Occipital lobe (tissue), 2 donors: ENCODE data around the gene ADARB2. TPM values are rescaled to one million over a fixed set of nuclear protein-coding genes. Genes with fewer than 3 reads are reported as not detected.

Experiments used
- DNase-seq: peaks from one replicate; lab custom pipeline; 2025; lab: John Stamatoyannopoulos, UW
- total RNA-seq: library from RNA; depleted of rRNA; stranded (reverse); fragments of >200 nt; gene quantifications from one replicate; pipeline ENCODE4 v1.2.3, GENCODE V29; 2014

The ADARB2 gene
- total RNA-seq, 1 donor from 2014 or later, result 4.8 TPM

DNA sequence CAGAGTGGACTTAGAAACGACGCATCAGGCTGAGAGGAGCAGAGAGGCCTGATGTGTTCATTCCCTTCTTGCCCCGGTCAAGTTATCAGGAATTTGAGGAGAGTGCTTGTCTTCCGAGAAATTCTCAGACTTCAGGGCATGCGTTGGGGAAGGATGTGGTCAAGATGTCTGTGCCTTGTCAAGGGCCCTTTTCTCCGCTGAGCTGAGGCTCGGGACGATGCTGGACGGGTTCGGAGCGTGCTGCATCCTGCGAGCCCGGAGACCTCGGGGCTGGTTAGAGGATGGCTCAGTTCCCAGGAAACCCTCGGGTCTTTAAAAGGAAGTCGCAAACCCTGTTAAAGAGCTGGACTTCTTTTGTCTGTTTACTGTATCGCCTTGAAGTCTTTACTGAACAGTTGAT lies 325.4 kb downstream of the ADARB2 start:
- DNase-seq, result no peak

DNA sequence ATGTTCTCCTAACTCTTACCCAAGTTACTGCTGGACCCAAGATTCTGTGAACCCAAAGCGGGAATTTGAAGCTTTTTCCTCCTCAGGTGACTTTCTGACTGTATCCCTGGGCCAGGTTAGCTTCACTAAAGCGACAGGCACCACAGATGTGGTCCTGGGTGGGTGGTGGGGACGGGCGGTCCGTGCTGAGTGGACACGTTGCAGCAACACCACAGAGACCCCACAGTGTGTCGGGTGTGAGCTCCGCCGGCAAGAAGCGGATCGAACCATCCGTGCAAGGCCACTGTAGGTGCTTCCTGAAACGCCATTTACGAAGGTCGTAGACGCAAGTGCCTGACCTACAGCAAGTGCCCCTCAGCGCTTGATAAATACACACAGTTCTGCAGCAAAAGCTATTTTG lies 325.9 kb downstream of the ADARB2 start:
- no peak for DNase-seq

- no peak for DNase-seq
Measured at GRCh38 chr10:1410469-1411395, 326.6 kb downstream of the ADARB2 start.

DNA sequence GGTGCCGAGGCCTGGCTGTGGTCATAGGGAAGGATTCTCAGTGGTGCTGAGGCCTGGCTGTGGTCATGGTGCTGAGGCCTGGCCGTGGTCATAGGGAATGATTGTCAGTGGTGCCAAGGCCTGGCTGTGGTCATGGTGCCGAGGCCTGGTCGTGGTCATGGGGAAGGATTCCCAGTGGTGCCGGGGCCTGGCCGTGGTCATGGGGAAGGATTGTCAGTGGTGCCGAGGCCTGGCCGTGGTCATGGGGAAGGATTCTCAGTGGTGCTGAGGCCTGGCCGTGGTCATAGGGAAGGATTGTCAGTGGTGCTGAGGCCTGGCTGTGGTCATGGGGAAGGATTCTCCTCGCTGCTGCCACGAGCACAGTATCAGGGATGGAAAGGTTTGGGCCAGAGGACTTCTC lies 327.3 kb downstream of the ADARB2 start:
- DNase-seq, result no peak

GRCh38 chr10:1409392-1409791 lies 327.9 kb downstream of the ADARB2 start:
- DNase-seq, result no peak

DNA sequence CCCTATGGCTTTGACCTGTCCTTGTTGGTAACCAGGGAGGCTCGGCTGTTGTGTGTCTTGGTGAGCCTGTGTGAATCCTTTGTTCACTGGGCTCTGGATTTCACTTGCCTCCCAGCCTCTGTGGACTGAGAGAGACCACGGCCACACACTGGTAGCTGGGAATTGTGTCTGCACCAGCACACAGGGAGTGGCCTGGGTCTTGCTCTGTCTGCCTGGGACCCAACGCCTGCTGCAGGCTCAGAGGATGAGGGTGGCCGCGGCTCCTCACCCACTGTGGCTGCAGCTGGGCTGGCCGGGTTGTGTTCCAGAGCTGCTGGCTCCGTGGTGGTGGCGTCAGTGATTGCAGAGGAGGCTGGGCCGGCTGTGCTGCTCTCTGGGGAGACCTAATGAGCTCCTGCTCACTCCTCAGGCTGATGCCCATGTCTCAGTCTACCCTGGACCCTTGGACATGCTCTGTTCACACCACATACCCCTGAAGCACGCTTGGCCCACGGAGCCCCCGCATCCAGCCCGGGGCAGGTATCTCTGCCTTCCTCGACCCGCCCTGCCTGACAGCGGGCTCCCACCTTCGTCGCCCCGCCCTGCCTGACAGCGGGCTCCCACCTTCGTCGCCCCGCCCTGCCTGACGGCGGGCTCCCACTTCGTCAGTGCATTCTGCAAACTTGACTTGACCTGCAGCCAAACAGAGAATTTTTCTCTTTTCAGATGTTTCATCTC lies 328.5 kb downstream of the ADARB2 start:
- DNase-seq, result no peak

GRCh38 chr10:1406967-1407945 lies 330.1 kb downstream of the ADARB2 start:
- no peak for DNase-seq

DNA sequence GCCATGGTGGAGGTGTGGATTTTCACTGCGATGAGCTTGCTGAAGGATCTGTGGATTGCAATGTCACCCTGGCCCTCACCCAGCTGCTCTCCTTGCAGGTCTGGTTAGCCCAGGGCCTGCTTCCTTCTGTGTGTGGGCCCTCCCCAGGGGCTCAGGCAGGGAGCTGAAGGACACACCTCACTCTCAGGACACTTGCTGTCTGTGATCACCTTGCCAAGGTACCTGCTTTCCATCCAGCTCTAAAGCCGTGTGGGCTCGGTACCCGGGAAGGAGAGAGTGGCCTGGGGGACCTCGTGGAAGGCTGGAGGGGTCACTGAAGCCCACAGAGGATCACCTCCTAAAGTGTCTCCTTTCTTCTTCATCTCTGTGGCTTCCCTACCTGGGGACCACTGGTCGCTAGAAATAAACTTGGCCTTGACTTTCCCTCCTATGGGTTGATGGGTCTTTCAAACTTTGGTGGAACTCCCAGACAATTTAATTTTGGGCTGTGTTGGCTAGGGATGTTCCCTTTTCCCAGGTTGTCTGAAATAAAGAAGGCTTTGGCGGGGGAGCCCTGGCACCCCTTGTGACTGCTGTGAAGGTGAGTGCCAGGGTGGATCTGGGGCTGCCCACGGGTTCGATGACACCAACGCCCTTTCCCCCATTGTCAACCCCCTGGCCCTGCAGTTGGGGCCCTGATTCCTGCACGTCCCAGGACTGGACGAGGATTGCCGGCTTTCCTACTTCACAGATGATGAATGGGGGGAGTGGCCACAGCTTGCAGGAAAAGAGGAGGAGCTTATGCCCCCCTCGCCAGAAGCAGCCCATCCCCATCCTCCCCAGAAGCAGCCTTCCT lies 331.0 kb downstream of the ADARB2 start:
- DNase-seq, result no peak

GRCh38 chr10:1404323-1405260 lies 332.7 kb downstream of the ADARB2 start:
- DNase-seq, result no peak

DNA sequence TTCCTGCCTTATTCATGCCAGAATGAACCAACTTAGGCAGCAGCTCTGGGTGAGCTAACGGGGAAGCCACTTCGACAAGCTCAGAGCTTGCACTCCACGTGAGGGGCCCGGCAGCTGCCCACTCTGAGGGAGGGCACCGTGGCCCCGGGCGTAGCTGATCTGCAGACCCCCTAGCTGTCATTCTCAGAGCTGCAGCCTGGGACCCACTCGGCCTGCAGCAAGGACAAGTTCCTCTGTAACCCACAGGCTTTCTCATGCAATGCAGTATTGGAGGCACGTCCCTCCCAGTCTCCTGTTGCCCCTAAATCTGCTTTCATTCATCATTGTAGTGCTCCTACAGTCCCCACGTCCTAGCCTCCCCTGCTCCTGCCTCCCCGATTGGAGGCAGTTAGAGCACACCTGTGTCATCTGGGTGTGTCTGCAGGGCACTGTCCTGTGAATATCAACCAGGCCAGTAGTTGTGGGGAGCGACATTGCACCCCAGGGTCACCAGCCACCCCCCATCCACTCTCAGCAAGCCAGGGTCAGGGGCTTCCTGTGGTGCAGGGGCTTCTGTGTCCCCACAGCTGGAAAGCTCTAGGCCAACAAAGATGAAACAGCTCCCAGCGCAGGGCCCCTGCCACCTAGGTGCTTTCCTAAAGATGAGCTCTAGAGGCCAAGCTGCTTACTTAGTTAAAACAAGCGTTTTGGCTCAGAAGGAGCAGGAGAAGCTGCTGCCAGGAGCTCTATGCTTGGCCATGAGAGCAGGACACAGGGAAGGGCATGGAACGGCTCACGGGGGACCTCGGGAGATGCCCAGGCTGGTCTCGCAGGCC lies 333.6 kb downstream of the ADARB2 start:
- no peak for DNase-seq

DNA sequence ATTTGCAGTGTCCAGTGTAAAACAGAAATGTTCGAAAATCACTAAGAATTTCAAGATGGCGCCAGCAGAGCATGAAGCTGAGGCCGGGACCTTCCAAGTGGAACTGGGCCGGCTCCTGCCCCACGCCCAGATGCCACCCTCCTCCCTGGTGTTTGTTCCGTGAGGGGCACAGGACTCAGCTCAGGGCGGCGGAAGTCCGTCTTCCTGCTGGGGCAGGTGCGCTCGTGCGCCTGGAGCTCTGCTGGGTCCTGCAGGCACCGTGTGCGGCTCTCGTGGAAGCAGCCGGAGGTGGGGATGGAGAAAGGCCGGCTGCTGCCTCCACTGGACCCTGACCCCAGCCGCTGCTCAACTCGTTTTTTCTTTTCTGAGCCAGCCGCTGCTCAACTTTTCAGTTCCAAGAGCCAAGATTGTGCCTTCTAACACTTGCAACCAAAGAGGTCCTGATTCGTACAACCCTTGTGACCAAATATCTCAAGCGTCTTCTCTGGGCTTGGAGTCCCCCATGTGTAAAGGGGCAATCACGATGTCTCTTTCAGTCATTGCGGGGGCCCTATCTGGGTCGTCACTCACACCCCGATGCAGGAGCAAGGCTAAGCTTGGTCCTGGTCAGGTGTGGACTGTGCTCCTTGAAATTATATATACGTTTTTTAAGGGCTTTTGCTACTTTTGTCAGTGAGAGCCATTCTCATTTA lies 334.4 kb downstream of the ADARB2 start:
- DNase-seq, result no peak

DNA sequence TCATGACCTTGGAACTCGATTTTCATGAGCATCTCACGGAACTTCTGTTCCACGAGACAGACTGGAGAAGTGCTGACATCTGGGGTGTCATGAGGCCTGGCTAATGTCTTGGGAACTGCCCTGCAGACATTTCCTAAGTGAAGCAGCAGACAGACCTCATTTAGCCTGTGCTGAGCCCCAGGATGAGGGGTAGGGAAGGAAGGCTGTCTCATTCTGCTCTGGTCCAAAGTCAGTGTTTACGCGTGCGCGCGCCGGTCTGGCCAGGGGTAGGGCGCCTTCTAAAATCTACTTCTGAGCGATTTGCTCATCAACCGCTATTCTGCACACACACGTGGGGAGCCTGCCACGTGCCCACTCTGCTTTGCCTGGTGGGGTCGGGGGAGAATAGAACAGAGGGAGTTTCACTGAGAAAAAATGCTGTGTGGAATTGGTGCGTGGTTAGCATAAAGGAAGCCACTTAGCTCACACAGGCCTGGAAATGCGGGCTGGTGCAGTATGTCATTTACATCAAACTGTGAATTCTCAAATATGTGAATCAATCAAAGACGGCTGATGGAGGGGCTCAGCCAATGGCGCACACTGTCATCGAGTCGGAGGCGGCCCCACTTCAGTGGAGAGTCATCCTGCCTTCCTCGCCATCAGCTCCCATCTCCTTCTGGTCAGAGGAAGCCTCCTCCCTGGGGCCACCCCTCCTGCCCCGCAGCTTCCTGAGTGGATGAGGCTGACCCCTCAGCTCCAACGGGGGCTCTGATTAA lies 335.1 kb downstream of the ADARB2 start:
- no peak for DNase-seq

DNA sequence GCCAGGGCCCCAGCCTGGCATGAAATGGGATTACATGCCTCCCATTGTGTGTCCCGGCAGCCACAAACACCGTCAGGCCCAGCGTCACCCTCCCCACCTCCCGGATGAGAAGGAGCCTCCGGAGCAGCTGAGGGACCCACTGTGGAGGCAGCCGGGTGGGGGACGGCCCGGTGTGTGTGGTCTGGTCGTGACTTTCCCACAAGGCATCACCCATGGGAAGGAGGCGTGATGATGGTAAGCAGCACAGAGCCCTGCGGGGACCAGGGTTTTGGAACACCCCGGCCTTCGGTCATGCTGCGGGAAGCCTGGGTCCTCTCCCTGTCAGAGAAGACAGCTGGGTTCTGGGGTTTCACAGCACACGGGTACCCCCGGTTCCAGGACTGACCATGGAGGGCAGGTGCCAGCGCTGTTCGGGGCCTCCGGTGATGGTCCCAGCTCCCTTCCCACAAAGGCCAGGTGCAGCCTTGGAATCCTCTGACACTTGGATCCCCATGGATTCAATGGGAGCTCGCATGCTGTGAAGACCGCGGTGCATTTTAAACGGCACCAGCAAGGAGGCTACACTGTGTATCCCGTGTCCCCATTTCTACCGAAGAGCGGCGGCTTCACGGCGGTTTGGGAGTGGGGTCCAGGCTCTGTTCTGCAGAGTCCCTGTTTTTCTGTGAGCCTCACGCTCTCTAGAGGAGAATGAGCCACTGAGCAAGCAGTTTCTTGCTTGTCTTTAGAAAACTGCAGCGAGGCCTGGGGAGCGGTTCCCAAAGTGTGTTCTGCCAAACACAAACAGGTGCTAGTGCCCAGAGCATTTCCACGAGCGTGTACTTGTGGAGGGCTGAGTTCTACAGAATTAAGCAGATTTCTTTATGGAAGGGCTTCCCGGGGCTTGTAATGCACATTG lies 336.0 kb downstream of the ADARB2 start:
- no peak for DNase-seq

DNA sequence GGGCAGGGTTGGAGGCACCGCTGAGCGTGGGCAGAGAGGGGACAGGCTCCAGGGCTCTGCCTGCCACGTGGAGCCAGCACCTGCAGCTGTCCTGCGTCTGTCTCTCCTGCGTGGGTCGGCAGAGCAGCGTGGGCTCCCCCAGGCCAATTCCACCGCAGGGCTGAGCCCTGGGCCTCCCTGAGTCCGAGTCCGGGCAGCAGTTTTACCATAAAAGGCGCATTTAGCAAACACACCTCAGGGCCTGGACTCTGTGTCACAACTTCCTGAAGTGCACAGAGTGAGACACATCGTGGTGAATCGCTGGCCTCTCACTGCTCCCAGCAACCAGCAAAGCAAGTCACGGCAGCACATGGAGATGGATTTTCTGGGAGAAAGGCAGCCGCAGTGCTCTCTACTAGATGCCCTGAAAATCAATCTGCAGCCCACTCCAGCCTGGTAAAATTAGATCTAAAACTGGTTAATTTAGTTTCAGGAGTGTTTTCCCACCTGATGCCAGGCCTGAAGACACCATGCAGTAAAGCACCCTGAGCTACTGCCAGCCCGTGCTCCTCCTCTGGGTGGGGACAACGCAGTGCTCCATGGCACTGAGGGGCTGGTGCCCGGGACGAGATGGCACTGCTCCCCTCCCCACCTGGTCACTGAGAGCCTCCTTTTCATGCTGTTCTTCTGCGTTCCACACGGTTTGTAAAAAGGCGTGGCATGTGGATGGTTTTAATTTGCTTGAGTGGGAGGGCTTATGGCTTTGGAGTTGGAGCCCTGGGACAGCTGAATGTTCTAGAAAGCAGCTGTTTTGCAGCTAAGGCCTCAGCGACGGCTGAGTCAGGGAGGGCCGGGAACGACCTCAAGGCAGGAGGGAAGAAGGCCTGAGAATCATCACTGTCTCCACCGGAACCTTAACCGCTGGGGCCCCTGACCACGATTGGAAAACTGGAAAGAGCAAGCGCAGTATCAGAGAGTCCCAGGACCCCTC lies 336.9 kb downstream of the ADARB2 start:
- DNase-seq, result no peak
